ENCODE results near the gene PAK4. TPM values are rescaled to one million over a fixed set of nuclear protein-coding genes. Genes with fewer than 3 reads are reported as not detected.

Gene PAK4
- total RNA-seq, 2 experiments from 2014 or later, result 2.7 to 6.3 TPM

GRCh38 chr19:39157997-39158389 lies 32.4 kb downstream of the PAK4 start:
- DNase-seq, result no peak
- H3K27ac ChIP-seq (ENCODE audit: low read depth in 1 of 2, low read length in 2 of 2), result no peak overlapping the region
- ChIA-PET POLR2A (no interaction called here), CTCF (no interaction called here)
- H3K4me3 ChIP-seq (ENCODE audit: low read length), result no peak overlapping the region
- Mint-ChIP-seq H3K9me3 (no peaks in the 10 kb centered on the region), H3K4me1 (ENCODE audit: low read depth) (peaks cover 40% of the 10 kb centered on the region), H3K27ac (no peak overlapping the region), H3K4me3 (no peak overlapping the region), H3K36me3 (ENCODE audit: low read depth) (no peaks in the 10 kb centered on the region), H3K27me3 (no peaks in the 10 kb centered on the region)
- ATAC-seq (ENCODE audit: poor library complexity), result no peak
- H3K9me3 ChIP-seq (ENCODE audit: control insufficient read depth in 1 of 2, insufficient read depth in 1 of 2, low read length in 2 of 2), result no peaks in the 10 kb centered on the region
- TF ChIP-seq, protein P1, sequence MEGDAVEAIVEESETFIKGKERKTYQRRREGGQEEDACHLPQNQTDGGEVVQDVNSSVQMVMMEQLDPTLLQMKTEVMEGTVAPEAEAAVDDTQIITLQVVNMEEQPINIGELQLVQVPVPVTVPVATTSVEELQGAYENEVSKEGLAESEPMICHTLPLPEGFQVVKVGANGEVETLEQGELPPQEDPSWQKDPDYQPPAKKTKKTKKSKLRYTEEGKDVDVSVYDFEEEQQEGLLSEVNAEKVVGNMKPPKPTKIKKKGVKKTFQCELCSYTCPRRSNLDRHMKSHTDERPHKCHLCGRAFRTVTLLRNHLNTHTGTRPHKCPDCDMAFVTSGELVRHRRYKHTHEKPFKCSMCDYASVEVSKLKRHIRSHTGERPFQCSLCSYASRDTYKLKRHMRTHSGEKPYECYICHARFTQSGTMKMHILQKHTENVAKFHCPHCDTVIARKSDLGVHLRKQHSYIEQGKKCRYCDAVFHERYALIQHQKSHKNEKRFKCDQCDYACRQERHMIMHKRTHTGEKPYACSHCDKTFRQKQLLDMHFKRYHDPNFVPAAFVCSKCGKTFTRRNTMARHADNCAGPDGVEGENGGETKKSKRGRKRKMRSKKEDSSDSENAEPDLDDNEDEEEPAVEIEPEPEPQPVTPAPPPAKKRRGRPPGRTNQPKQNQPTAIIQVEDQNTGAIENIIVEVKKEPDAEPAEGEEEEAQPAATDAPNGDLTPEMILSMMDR (IDR thresholded peaks at IDR 0.05), result no peak
- no peaks in the 10 kb centered on the region for H3K27me3 ChIP-seq (ENCODE audit: control insufficient read depth in 1 of 2, insufficient read depth in 2 of 2, low read length in 2 of 2)
- peaks cover 2% of the 10 kb centered on the region for H3K36me3 ChIP-seq (ENCODE audit: insufficient read depth, low read length)
- intact Hi-C loops (cut with DNase I, micrococcal nuclease), result no loop called here
- peaks cover 7% of the 10 kb centered on the region for H3K4me1 ChIP-seq (ENCODE audit: insufficient read depth, low read length)

DNA sequence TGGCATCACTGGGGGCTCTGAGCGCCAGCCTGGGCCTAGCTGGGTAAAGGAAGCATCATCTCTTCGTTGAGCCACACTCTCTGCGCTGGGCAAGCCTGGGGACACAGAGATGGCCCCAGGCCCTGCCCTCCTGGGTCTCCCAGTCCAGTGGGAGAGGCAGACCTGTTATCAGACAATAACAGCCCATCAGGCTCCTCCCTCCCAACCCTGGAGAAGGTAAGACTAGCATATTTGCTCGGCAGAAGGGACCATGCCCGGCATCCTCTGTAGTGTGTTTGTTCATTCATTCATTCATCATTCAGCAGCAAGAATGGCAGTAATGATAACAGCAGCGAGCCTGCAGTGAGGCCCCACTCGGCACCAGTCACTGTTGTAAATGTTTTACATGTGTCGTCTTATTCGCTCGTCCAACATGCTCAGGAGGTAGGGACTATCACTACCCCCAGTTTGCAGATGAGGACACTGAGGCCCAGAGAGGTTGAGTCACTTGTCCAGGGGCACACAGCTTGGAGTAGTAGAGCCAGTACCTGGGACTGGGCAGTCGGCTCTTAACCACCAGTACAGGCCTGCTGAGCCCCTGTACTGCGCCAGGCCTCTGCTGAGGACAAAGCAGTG lies 33.2 kb downstream of the PAK4 start:
- Histone ChIP-seq H3K27me3 (ENCODE audit: control insufficient read depth in 1 of 2, insufficient read depth in 2 of 2, low read length in 2 of 2) (no peaks in the 10 kb centered on the region), H3K4me3 (ENCODE audit: low read length) (no peak overlapping the region), H3K4me1 (ENCODE audit: insufficient read depth, low read length) (peaks cover 7% of the 10 kb centered on the region), H3K27ac (ENCODE audit: low read depth in 1 of 2, low read length in 2 of 2) (no peak overlapping the region), H3K9me3 (ENCODE audit: control insufficient read depth in 1 of 2, insufficient read depth in 1 of 2, low read length in 2 of 2) (no peaks in the 10 kb centered on the region), H3K36me3 (ENCODE audit: insufficient read depth, low read length) (peaks cover 2% of the 10 kb centered on the region)
- Mint-ChIP-seq H3K27me3 (no peaks in the 10 kb centered on the region), H3K36me3 (ENCODE audit: low read depth) (no peaks in the 10 kb centered on the region), H3K27ac (no peak overlapping the region), H3K4me1 (ENCODE audit: low read depth) (peaks cover 39% of the 10 kb centered on the region), H3K9me3 (no peaks in the 10 kb centered on the region), H3K4me3 (no peak overlapping the region)
- ATAC-seq (ENCODE audit: poor library complexity) (no peak), DNase-seq (no peak)
- TF ChIP-seq, protein P1 (IDR thresholded peaks at IDR 0.05), result no peak
- intact Hi-C loops (cut with DNase I, micrococcal nuclease), result no loop called here
- ChIA-PET POLR2A (no interaction called here), CTCF (no interaction called here)

DNA sequence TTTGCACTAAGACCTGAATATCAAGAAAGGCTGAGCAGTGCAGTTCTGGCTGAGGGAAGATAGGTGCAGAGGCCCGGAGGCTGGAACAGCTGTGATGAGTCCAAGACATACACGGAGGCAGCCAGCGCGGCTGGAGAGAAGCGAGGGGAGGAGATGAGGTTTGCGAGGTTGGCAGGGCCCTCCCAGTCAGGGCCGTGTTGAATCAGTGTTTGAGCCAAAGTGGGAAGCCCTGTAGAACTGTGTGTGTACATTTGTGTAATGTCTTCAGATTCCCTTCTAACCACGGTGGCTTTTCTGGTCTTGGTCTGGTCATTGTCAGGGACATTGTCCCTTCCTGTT lies 34.9 kb downstream of the PAK4 start:
- no peak overlapping the region for H3K27ac Mint-ChIP-seq
- ATAC-seq (ENCODE audit: poor library complexity) (no peak), DNase-seq (no peak)
- H3K27me3 Mint-ChIP-seq, result no peaks in the 10 kb centered on the region
- Histone ChIP-seq H3K4me1 (ENCODE audit: insufficient read depth, low read length) (peaks cover 7% of the 10 kb centered on the region), H3K9me3 (ENCODE audit: control insufficient read depth in 1 of 2, insufficient read depth in 1 of 2, low read length in 2 of 2) (no peaks in the 10 kb centered on the region), H3K36me3 (ENCODE audit: insufficient read depth, low read length) (peaks cover 2% of the 10 kb centered on the region), H3K4me3 (ENCODE audit: low read length) (no peak overlapping the region), H3K27ac (ENCODE audit: low read depth in 1 of 2, low read length in 2 of 2) (no peak overlapping the region), H3K27me3 (ENCODE audit: control insufficient read depth in 1 of 2, insufficient read depth in 2 of 2, low read length in 2 of 2) (no peaks in the 10 kb centered on the region)
- no peaks in the 10 kb centered on the region for H3K9me3 Mint-ChIP-seq
- H3K4me3 Mint-ChIP-seq, result no peak overlapping the region
- peaks cover 30% of the 10 kb centered on the region for H3K4me1 Mint-ChIP-seq (ENCODE audit: low read depth)
- no peaks in the 10 kb centered on the region for H3K36me3 Mint-ChIP-seq (ENCODE audit: low read depth)
- TF ChIP-seq, protein P1 (IDR thresholded peaks at IDR 0.05), result no peak
- intact Hi-C loops (cut with DNase I, micrococcal nuclease), result no loop called here
- ChIA-PET CTCF (no interaction called here), POLR2A (no interaction called here)

Data from CD4-positive, alpha-beta T cell (primary cell).